HUES6 (cell line): ENCODE results near the gene ABHD16A.

ENCODE experiments used
- H3K27ac ChIP-seq: 2 replicates; pipeline ENCODE4 v1.7.0; 2013; ENCODE audit warnings: low read depth, mild to moderate bottlenecking, low read length, inconsistent platforms
- H3K27me3 ChIP-seq: 2 replicates; pipeline ENCODE4 v1.6.1; 2013; ENCODE audit warnings: low read length; ENCODE audit not compliant: control insufficient read depth, insufficient read depth
- H3K36me3 ChIP-seq: 2 replicates; pipeline ENCODE4 v1.6.1; 2013; ENCODE audit warnings: low read length; ENCODE audit not compliant: control insufficient read depth, insufficient read depth
- H3K4me1 ChIP-seq: 2 replicates; pipeline ENCODE4 v1.6.1; 2013; ENCODE audit warnings: low read length; ENCODE audit not compliant: control insufficient read depth, insufficient read depth
- H3K4me3 ChIP-seq: 2 replicates; pipeline ENCODE4 v1.5.1; 2013; ENCODE audit warnings: low read depth, low read length
- H3K9ac ChIP-seq: one replicate; pipeline ENCODE4 v1.6.1; 2013; ENCODE audit warnings: mild to moderate bottlenecking, low read length
- H3K9me3 ChIP-seq: 2 replicates; pipeline ENCODE4 v1.6.1; 2013; ENCODE audit warnings: low read depth, low read length; ENCODE audit not compliant: control insufficient read depth, insufficient read depth

The ABHD16A gene

DNA sequence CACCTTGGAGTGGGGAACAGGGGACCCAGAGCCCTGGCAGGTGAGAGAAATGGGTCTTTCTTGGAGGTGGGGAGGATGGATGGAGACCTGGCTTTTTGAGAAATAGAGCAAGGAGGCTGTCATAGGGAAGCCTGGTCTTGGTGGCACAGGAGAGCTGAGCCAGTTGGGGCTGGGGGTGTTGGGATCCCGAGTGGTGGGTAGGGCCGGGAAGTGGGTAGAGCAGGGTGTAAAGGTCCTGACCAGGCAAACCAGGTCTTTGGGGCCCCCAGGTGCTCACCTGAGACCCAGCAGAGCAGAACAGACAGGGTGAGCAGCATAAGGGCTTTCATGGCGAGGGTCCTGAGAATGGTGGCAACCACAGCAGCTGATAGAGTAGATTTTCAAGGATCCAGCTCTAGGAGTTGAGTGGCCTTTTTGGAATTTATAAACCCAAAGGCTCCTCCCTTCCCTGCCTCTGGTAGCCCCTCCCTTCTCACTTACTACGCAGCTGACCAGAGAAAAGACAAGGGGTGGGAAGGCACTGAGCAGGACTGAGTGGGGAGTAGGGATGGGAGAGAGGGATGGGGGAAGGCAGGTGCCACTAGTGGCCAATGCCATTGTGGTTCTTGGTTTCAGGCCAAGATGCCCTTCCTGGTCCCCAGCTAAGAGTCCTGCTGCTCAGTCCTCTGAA, 18.4 kb upstream of the ABHD16A start, which contains the start of gene LY6G6C:
TSS of gene LY6G6C (minus strand) at position 396 of the 670 bp plus-strand sequence. CDS start at position 329, 67 bp downstream.
- H3K27ac ChIP-seq, result no peak within 1 kb of the TSS

DNA sequence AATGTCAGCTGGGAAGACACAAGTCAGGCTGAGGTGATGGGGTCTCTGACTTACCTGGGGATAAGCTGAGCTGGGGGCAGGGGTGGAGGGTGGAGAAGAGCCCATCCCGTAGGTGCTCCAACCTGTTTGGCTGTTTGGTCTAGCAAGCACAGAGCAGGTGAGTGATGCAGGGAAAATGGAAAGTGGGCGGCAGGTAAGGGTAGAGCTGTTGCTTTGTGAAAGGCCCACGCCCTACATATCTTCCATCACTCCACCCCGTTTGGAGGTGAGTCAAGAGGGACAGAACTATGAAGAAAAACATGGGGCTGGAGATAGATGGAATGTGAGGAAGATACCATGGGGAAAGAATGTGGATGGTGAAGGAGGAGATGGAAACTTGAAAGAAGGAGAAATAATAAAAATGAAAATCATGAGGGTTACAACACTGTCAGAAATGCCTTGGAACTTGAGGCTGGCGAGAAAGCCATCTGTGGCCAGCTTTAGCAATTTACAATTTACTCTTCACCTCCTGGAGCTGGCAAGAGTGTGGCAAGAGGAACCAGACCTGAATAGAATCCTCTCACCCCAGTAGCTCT, 17.2 kb upstream of the ABHD16A start:
- Histone ChIP-seq H3K4me3 (no peak overlapping the region), H3K27me3 (no peaks in the 10 kb centered on the region), H3K4me1 (peaks cover 27% of the 10 kb centered on the region), H3K27ac (no peak overlapping the region), H3K36me3 (0 out of 2 replicates have a peak, but pooled peaks cover 2% of the 10 kb centered on the region), H3K9me3 (no peaks in the 10 kb centered on the region), H3K9ac (no peak overlapping the region)

More for the DNA sequence above, 18.4 kb upstream of the ABHD16A start, which contains the start of gene LY6G6C:
- no peak within 1 kb of the TSS for H3K9ac ChIP-seq
- peaks cover 13% of the 10 kb centered on the region for H3K36me3 ChIP-seq
- no peaks in the 10 kb centered on the region for H3K9me3 ChIP-seq
- H3K27me3 ChIP-seq, result no peaks in the 10 kb centered on the region
- peaks cover 22% of the 10 kb centered on the region for H3K4me1 ChIP-seq
- no peak within 1 kb of the TSS for H3K4me3 ChIP-seq

DNA sequence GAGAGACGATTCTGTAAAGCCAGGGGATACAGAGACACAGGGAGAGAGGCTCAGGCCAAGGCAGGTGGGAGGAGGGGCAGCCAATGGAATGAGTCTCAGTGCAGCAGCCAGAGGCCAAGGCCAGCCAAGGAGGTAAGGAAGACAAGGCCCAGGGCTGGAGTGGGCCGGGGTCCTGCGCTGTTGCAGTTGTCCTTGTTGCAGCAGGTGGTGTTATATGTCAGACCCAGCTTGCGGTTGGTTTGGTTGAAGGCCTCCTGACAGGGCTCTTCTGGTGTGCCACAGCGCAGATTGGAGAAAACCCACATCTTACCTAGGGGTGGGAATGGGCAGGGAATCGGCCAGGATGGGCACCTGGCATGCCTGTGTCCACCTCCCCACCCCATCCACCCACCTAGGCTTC, 15.9 kb upstream of the ABHD16A start:
- peaks cover 39% of the 10 kb centered on the region for H3K4me1 ChIP-seq
- H3K36me3 ChIP-seq, result no peaks in the 10 kb centered on the region
- H3K27me3 ChIP-seq, result no peaks in the 10 kb centered on the region
- no peak overlapping the region for H3K9ac ChIP-seq
- H3K27ac ChIP-seq, result no peak overlapping the region
- H3K9me3 ChIP-seq, result no peaks in the 10 kb centered on the region
- H3K4me3 ChIP-seq, result no peak overlapping the region

DNA sequence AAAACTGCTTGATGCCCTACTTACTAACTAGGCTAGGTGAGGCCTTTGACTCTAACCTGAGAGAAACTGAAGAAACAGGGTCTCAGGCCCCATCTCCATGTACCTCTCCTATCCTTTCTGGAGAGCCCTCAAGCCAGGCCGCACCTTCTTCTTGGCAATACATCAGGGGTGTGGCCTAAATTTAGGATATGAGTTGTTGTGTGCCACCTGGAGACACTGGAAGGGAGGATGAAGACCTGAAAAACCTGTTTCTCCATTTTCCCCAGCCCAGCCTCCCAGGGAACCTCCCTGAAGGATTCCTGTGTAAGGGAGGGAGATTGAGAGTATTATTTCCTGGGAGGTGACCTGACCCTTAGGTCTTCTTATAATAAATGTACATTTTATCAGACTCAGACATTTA, 15.1 kb upstream of the ABHD16A start:
- H3K27me3 ChIP-seq, result no peaks in the 10 kb centered on the region
- H3K4me1 ChIP-seq, result peaks cover 45% of the 10 kb centered on the region
- H3K4me3 ChIP-seq, result no peak overlapping the region
- H3K36me3 ChIP-seq, result no peaks in the 10 kb centered on the region
- H3K9me3 ChIP-seq, result no peaks in the 10 kb centered on the region
- H3K9ac ChIP-seq, result no peak overlapping the region
- no peak overlapping the region for H3K27ac ChIP-seq

DNA sequence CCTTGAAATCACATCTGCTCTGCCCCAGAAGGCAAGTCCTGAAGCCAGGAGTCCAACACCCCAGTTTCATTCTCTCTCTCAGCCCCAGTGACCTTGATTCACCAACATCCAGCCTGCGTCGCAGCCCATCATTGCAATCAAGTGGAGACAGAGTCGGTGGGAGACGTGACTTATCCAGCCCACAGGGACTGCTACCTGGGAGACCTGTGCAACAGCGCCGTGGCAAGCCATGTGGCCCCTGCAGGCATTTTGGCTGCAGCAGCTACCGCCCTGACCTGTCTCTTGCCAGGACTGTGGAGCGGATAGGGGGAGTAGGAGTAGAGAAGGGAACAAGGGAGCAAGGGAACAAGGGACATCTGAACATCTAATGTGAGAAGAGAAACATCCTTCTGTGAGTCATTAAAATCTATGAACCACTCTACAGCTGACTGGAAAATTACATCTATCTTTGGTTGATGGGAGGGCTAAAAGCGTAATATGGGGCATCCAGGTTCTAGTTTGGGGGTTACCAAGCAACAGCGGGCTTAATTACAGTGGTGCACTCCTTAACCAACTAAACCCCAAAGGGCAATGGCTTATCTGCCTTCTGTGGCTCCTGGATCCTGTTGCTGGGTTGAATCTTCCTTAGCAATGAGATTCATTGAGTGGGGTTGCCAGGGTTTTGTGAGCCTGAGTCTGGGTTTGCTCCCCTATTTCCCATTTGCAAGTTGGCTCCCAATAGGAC, 14.5 kb upstream of the ABHD16A start:
- Histone ChIP-seq H3K36me3 (no peaks in the 10 kb centered on the region), H3K4me3 (no peak overlapping the region), H3K27ac (no peak overlapping the region), H3K4me1 (peaks cover 47% of the 10 kb centered on the region), H3K9me3 (no peaks in the 10 kb centered on the region), H3K9ac (no peak overlapping the region), H3K27me3 (no peaks in the 10 kb centered on the region)

DNA sequence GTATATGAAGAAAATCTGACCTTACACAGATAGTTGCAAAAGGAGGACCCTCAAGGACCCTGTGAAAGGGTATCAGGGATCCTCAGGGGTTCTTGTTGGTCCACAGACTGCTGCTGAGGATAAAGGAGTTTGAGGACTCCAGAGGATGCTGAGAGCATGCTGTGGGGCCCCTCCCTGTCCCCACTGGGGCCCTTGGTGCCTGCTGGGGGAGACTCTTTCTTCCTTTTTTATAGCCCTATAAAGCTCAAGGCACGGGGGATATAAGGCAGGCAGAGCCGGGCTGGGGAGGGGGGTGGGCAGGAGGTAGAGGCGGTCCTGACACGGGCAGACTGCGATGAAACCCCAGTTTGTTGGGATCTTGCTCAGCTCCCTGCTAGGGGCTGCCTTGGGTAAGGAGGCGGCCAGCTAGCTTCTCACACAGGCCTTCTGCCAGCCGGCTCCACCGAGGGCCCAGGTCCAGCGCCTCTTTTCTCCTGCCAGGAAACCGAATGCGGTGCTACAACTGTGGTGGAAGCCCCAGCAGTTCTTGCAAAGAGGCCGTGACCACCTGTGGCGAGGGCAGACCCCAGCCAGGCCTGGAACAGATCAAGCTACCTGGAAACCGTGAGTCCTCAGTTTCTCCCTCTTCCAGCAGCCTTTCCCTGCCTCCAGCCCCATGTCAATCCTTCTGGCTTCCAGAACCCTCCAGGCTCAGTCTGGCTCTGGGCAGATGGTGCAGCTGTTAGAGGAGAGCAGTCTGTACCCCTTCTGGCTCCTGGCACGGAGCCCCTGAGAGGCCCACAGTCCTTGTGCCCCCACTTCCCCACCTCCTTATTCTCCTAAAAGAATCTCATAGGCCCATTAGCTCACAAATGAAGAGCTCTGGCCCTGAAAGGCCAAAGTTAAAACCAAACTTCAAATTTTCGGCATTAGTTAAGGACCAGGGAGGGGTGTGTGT, 12.2 kb upstream of the ABHD16A start, which contains the start of gene LY6G6D:
TSS of gene LY6G6D (plus strand) at position 327 of the 937 bp plus-strand sequence. CDS start at position 335, 8 bp downstream.
- no peak within 1 kb of the TSS for H3K9ac ChIP-seq

DNA sequence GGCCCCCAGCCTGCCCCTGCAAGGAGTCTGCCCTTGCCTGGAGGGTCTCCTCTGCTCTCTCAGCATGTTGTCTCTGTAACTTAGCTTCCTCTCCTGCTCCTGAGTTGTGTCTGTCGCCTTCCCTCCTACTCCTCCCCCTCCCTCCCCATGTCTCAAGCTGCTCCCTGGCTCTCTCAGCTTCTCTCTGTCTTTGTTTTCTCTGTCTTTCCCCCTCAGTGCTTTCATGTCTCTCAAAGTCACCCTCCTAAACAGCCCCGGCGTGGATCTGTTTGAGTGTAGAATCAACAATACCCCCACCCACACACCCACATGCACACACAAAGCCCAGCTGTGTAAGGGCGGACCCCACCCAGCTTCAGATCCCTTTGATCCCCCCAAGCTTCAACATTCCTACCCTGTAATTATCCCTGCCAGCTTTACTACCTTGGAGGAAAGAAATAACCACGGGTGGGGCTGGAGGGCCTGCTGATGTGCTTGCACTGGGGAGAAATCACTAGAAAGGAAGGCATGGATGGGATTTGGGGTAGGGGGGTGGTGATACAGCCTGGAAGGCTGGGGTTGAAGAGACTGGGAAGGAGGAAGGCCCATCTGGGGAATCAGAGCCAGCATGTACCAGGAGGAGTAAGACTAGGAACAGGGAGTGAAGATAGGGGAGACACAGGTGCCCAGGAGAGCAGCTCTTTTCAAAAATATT, 11.0 kb upstream of the ABHD16A start:
- no peaks in the 10 kb centered on the region for H3K36me3 ChIP-seq
- peak overlapping the region; percentile 27 for H3K9ac ChIP-seq
- no peaks in the 10 kb centered on the region for H3K9me3 ChIP-seq
- no peaks in the 10 kb centered on the region for H3K27me3 ChIP-seq
- peak overlapping the region; percentile 51; the same call in 1 of the 2 replicates for H3K27ac ChIP-seq
- peaks cover 59% of the 10 kb centered on the region for H3K4me1 ChIP-seq
- no peak overlapping the region; the same call in 1 of the 2 replicates for H3K4me3 ChIP-seq

More for the DNA sequence above, 12.2 kb upstream of the ABHD16A start, which contains the start of gene LY6G6D:
- H3K9me3 ChIP-seq, result no peaks in the 10 kb centered on the region
- no peaks in the 10 kb centered on the region for H3K36me3 ChIP-seq
- peaks cover 59% of the 10 kb centered on the region for H3K4me1 ChIP-seq
- H3K4me3 ChIP-seq, result no peak within 1 kb of the TSS
- H3K27ac ChIP-seq, result peak within 1 kb of the TSS; percentile 51; the same call in 1 of the 2 replicates
- no peaks in the 10 kb centered on the region for H3K27me3 ChIP-seq

DNA sequence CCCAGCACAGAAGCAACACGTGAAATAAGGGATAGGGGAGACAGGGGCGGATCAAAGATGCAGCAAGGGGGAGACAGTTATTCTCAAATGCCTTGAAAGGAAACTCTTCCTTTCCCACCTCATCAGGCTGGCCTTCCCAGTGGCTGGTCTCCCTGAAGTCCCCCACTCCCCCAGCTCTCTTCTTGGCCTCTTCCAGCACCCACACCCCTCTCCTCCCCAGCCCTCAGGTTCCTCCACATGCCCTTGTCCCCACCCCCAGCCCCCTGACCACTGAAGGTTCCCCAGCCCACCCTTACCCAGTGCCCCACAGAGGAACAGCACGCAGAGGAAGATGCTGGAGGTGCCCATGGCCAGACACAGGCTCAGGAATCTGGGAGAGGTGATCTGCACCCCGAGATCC, 10.3 kb upstream of the ABHD16A start:
- H3K36me3 ChIP-seq, result no peaks in the 10 kb centered on the region
- no peaks in the 10 kb centered on the region for H3K27me3 ChIP-seq
- H3K9me3 ChIP-seq, result no peaks in the 10 kb centered on the region
- peak overlapping the region; percentile 51; the same call in 1 of the 2 replicates for H3K27ac ChIP-seq
- H3K4me3 ChIP-seq, result no peak overlapping the region; the same call in 1 of the 2 replicates
- H3K9ac ChIP-seq, result peak overlapping the region; percentile 27
- peaks cover 52% of the 10 kb centered on the region for H3K4me1 ChIP-seq

DNA sequence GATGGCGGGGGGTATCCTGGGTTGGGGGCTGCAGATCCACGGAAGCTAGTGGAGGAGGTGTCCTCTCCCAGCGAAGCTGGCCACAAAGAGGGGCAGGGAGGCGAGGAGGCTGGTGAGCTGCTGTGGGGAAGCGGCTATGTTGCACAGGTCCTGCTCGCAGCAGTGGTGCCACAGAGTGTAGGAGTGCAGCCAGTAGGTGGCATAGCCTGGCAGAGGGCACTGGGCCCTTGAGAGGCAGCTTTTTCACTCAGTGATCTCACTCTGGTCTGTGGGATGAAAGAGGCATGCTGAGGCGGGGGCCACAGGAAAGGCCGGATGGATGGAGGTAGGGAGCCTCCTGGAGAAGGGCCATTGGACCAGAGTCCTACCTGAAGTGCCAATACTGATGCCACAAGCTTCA, 9.2 kb upstream of the ABHD16A start:
- Histone ChIP-seq H3K4me1 (peaks cover 40% of the 10 kb centered on the region), H3K4me3 (no peak overlapping the region), H3K27ac (no peak overlapping the region), H3K9me3 (no peaks in the 10 kb centered on the region), H3K27me3 (no peaks in the 10 kb centered on the region), H3K9ac (no peak overlapping the region), H3K36me3 (no peaks in the 10 kb centered on the region)

DNA sequence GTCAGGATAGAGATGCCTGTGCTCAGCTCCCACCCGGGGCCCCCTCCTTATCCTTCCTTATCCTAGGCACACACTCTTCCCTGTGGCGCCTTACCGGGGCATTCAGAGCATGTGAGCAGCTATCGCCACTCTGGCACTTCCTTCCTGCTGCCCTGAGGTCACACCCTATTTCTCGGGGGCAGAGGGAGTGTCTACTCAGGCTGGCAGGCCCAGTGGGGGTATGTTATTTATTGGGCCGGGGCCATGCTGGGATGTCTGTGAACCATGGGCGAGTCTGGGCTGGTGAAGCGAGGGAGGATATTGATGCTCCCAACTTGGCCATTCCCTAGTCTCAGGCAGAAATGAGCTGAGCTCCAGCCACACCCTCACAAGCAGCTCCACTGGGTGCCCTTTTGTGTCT, 8.1 kb upstream of the ABHD16A start:
- Histone ChIP-seq H3K4me1 (peaks cover 39% of the 10 kb centered on the region), H3K27me3 (no peaks in the 10 kb centered on the region), H3K36me3 (no peaks in the 10 kb centered on the region), H3K4me3 (no peak overlapping the region), H3K27ac (no peak overlapping the region), H3K9me3 (no peaks in the 10 kb centered on the region), H3K9ac (no peak overlapping the region)
